Hematopoietic multipotent progenitor cell treated with erythropoietin and hydrocortisone succinate and interleukin-3 and kit ligand, for 8 days (in vitro differentiated cells): ENCODE results near the gene COL9A2.
"Not testable (repeated sequence)": the region's sequence is repeated elsewhere in the genome, so short reads cannot be mapped to it uniquely, and the experiment has no call there.

Experiments
- DNase-seq: peaks from one replicate; pipeline ENCODE4 v3.0.0-alpha.2; 2015

The COL9A2 gene

DNA sequence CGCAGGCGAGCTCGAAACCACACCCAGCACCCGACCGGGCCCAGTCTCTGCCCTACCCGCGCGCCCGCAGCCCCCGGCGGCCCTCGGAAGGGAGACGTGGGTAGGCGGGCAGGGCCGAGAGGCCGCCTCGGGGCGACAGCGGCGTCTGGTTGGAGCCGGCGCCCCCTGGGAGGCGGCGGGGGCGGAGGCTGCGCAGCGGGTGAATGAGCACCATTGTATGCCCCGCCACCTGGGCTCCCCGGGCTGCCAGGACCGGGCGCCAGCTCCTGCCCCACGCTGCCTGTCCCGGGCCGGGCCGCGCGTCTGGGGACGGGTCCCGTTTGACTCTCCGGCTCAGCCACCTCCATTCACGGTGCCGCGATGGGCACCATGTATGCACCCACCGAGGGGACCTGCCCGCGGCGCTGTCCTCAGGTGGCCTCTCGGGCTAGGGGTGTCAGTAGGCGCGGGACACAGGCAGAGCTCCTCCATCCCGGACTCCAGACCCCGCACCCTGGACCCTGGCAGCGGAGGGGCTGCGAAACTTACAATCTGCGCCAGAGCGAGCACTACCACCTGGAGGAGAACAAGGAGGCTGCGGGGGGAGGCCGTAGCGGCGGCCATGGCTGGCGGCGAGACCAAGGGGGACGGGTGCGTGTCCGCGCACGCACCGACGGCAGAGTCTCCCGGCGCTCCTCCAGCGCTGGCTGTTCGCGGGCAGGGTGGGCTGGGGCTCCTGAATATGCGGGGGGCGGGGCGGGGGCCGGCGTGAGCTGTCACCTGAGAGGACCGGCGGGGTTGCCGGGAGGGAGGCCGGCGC, at the start of gene COL9A2:
Gene COL9A2, minus strand, starts transcription at position 692 of the 799 bp plus-strand sequence. Its CDS starts 89 bp downstream, at position 603.
- no peak for DNase-seq

DNA sequence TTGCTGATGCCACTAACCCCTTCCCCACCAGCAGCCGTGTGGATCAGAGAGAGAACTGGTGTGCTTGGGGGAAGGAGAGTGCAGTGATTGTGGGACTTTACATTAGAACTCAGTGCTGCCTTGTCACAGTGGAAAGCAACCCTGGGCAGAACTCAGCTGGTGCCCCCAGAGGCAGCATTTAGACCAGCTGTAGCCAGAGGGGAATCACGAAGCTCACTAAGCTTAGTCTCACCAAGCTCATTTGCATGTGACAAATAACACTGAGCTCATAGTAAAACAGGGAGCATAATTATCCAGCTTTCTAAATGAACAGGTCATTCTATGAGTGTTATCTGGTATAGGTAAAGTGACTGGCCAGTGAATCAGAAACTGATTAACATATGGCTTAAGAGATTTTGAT, 46.6 kb upstream of the COL9A2 start:
- DNase-seq: no peak

DNA sequence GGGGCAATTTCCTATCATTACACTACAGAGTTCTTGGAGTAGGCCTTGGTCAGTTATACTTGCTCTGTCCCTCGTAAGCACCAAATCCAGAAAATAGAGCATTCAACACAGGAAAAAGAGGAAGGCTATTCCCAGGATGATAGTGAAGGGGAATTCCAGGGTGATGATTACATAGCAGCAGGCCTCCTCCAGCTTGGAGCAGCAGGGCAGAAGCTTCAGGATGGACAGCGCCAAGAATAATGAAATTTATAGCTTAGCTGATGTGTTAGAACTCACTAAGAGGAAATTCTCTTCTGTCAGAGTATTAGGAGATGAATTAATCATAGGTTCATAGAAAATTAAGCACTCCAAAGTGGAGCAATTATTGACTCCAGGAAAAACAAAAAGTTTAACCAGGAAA, 45.6 kb upstream of the COL9A2 start:
- DNase-seq: no peak

DNA sequence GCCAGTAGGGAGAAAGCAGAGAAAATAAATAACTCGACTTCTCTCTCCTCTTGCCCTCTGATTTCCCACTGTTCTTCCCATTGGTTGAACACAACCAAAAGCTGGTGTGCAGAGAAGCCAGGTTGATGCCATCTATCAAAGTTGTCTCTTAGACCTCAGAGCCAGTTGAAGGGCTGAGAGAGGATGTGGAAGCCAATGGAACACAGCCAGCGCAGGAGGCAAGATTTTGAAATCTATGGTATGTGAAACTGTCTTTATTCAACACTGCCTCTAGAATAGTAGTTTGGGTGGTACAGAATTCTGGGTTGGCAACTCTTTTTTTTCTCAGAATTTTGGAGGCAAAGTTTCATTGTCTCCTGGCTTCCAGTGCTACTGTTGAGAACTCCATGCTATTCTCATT, 45.1 kb upstream of the COL9A2 start:
- DNase-seq: no peak

DNA sequence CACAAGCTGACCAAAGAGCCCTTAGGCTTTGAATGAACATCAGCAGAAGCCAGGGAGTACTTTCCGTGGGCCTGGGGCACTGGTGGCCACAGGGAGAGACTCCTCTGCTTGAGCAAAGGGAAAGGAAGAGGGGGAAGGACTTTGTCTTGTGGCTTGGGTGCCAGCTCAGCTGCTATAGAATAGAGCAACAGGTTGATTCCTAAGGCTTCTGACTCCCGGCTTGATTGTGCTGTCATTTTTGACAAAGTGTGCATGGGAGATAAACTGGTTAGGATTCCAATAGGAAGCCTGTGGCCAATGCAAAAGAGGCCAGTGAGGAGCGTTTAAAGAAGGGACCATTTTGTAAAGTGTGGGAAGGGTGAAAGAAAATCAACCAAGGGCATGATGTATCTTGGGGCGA, 44.6 kb upstream of the COL9A2 start:
- no peak for DNase-seq

DNA sequence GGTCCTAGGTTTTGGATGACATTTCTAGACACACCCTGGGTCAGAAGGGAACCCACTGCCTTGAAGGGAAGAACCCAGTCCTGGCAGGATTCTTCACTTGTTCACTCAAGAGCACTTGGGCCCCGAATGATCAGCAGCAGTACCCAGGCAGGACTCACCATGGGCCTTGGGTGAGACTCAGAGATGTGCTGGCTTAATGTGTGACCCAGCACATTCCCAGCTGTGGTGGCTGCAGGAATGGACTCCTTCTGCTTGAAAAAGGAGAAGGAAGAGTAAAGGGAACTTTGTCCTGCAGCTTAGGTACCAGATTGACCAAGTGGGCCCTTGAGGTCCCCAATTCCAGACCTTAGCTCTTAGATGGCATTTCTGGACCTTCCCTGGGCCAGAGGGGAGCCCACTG, 44.1 kb upstream of the COL9A2 start:
- no peak for DNase-seq

DNA sequence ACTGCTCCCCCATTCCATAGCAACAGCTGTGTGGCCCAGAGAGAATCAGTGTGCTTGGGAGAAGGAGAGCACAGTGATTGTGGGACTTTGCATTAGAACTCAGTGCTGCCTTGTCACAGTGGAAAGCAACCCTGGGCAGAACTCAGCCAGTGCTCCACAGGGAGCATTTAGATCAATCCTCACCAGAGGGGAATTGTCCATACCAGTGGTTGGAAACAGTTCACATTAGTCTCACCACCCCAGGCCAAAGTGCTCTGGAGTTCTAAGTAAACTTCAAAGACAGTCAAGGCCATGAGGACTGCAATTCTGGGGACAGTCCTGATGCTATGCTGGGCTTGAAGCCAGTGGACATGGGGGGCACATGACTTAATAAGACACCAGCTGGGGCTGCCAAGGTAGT, 43.5 kb upstream of the COL9A2 start:
- DNase-seq: no peak

DNA sequence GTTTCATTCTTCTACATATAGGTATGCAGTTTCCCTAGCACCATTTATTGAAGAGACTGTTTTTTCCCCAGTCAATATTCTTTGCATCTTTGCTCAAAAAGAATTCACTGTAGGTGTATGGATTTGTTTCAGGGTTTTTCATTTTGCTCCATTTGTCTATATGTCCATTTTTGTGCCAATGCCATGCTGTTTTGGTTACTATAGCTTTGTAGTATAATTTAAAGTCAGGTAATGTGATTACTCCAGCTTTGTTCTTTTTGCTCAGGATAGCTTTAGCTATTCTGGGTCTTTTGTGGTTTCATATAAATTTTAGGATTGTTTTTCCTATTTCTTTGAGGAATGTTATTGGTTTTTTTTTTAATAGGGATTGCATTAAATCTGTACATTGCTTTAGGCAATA, 40.5 kb upstream of the COL9A2 start:
- DNase-seq: no peak

DNA sequence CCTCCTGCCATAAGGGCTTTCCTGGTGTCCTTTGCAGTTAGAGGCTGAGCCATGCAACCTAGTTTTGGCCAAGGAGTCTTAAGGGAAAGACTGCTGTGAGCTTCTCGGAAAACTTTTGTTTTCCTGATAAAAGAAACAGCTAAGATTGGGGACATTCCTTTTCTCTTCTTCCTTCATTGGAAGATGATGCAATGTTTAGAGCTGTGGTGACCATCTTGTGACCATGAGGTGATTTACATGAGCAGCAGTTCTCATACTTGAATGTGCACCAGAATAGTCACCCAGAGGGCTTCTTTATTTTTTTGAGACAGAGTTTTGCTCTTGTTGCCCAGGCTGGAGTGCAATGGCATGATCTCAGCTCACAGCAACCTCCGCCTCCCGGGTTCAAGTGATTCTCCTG, 36.0 kb upstream of the COL9A2 start:
- no peak for DNase-seq

DNA sequence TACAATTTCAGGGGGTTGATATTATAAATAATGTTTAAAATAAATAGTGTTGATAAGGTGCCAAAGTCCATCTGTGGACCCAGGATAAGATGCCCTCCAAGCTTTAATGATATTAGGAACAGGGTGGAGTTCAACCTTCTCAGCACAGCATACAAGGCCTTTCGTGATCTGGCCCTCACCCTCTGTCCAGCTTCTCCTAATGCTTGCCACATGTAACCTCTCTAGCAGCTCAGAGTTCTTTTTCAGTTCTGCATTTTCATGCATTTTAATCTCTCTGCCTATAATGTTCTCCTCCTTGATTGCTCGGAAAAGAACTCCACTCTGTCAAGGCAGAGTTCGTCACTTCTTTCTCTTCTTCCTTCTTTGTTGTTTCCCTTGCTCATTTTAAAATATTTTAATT, 35.0 kb upstream of the COL9A2 start:
- DNase-seq: peak; percentile 40

DNA sequence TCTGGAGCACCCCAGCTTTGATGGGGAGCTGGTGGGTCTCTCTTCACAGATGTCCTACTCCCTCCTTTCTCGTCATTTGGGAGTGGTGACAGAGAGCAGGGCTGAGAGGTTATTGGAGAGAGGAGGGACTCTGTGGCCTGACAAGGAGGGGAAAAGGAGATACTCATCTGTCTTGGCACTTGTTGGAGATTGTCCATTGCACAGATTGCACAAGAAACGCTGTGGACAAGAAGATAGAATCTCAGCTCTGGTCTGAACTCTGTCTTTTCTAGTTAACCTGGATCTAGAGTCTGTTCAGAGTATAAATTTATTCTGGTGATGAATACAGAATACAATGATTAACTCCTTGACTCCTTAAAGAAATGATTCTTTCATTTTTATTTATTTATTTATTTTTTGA, 34.0 kb upstream of the COL9A2 start:
- DNase-seq: no peak

DNA sequence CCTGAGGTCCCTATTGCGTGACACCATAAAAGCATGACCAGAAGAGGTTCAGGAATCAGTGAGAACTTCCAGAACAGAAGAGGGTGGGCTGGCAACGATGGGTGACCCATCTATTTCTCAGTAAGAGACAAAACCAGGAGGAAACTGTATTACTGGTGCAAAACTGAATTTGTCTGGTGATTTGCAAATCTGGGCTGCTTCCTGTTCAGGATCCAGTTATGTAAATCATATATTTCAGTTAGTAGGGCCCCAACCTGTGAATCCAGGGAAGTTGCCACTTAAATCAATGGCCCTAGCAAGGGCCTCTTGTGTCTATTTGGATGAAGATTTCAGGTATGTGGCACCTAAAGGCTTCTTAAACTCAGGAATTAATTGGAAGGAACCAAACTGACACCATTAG, 33.3 kb upstream of the COL9A2 start:
- no peak for DNase-seq

DNA sequence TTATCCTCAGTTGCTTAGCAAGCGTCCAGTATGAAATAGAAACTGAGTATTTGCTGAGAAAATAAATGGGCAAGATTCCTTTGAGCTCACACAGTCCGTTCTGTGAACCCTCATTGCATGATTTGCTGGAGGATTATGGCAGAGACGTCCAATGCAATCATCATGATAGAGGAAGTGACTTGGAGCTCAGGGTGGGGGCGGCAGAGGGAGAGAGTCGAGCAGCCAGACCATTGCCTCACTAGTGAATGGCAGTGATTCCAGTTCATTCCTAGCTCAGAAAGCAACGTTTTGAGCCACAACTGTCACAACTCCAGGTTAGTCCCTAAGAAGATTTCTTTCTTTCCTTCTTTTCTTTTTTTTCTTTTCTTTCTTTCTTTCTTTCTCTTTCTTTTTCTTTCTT, 27.5 kb upstream of the COL9A2 start:
- DNase-seq: peak; percentile 5

DNA sequence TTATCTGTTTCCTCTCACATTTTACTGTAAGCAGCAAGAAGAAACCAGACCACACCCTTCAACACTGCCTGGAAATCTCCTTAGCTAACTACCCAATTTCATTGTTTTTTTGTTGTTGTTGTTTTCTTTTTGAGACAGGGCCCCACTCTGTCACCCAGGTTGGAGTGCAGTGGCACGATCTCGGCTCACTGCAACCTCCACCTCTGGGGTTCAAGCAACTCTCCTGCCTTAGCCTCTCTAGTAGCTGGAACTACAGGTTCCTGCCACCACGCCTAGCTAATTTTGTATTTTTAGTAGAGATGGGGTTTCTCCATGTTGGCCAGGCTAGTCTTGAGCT, 25.3 kb upstream of the COL9A2 start:
- peak; percentile 9 for DNase-seq

DNA sequence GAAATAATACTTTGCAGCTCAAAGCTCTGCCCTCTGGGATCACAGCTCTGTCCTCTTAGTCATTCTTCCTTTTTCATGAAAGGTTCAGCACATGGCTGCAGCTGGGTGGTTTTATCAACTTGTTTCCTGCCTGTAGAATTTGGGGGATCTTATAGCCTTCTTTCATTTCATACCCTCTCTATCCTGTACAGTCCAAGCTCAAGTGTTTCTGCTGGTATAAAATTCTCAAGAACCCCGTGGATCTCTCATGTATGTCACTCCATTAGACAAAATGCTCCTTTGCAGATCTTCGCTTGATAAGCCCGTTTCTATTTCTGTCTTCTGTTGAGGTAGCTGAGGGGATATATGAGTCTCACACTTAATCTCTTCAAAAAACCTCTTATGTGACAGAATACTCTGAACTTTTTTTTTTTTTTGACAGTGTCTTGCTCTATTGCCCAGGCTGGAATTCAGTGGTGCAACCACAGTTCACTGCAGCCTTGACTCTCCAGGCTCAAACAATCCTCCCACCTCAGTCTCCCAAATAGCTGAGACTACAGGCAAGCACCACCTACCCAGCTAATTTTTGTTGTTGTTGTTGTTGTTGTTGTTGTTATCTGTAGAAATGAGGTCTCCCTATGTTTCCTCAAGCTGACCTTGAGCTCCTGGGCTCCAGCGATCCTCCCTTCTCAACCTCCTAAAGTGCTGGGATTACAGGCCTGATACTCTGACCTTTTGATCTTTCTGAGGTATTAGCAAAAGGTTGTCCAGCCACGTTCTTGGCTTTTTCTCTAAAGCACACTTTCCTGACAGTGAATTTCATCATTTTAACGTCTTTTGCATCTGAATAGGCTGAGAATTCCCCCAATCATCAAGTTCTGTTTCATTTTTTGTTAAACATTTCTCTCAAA, 24.6 kb upstream of the COL9A2 start:
- no peak for DNase-seq

DNA sequence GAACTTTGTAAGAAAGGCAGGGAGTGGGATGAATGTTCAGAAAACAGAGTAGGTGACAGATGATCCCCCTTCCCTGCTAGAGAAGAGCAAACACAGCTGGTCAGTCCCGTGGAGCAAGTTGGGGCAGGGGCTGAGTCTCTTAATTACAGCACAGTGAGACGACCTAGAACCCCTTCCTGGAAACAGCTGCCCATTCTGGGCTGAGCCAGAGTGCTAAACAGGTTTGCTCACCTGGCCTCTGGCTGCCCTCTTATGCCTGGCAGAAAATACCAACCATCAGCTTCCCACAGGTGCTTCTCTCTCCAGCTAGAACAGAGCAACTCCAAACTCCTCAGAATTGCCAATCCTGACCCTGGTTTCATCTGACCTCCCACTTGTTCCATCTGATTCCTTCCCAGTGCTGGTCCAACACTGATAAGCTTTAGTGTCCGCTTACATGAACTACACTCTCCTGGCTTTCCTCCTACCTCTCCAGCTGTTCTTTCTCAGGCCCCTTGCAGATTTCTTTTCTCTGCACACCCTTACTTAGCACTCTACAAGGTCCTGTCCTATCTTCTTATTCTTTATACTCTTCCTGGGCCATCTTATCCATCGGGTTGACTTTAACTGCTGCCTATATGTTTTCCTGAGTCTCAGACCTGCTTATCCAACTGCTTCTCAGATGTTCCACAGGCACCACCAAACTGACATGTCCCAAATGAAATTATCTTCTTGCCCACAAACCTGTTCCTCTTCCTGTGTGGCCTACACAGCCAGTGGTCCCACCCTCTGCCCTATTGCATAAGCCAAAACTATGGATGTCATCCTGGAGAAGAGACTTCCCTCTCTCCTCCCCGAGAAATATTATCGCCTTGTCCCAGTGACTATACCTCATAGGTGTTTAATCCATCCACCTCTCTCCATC, 22.6 kb upstream of the COL9A2 start:
- peak; percentile 18 for DNase-seq

DNA sequence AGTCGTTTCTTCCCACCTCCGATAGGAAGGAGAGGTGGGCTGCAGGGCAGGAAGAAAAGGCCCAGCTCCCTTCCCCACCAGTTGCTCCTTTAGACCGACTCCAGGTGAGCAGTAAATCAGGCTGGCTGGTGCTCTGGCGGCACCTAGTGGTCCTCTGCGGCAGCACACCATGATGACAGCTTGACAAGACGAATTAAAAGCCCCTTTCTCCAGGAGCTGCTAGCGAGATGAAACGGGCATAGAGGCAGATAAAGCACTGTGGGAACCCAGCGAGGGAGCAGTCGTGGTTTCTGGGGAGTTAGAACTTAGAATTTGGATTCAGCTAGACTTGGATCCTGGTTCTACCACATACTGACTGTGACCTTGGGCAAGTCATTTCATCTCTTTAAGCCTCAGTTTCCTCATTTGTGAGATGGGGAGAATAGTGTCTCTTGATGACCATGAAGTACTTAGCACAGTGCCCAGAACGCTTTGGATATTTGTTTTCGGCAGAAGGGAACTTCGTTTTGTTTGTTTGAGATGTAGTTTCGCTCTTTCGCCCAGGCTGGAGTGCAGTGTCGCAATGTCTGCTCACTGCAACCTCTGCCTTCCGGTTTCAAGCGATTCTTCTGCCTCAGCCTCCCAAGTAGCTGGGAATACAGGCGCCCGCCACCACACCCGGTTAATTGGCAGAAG, 21.8 kb upstream of the COL9A2 start:
- peak; percentile 89 for DNase-seq

DNA sequence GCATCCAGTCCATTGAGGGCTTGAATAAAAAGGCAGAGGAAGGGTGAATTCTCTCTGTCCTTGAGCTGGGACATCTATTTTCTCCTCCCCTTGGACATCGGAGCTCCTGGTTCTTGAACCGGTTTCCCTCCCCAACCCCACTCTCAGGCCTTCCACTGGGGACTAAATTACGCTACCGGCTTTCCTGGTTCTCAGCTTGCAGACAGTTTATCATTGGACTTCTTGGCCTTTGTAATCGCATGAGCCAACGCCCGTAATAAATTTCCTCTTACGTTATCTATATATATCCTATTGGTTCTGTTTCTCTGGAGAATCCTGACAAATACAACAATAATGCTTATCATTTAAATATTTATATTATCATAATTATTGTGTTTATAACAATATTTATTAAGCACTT, 20.4 kb upstream of the COL9A2 start:
- DNase-seq: no peak

DNA sequence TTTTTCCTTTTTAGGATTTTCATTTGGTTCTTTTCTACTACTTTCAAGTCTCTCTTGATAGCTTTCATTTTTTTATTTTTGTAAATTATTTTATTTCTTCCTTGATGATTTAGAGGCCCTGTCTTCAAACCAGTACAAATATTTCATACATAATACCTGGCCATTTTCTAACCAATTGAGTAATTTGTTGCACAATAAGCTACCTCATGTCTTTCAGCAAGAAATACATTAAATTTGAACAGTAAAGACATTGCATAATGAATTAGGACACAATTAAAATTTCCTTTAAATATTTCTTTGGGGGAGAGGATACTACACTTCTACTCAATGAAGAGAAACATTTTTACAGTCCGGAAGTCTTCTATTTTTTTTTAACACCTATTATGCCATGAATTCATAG, 15.6 kb upstream of the COL9A2 start:
- DNase-seq: no peak

DNA sequence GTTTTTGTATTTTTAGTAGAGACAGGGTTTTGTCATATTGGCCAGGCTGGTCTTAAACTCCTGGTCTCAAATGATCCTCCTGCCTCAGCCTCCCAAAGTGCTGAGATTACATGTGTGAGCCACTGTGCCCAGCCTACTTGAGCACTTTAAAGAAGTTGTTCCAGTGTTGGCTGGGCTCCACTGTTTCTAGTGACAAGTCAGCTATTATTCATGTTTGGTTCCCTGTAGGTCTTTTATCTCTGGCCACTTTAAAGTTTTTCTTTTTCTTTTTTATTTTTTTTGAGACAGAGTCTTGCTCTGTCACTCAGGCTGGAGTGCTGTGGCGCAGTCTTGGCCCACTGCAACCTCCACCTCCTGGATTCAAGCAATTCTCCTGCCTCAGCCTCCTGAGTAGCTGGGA, 14.3 kb upstream of the COL9A2 start:
- not testable (repeated sequence) for DNase-seq

DNA sequence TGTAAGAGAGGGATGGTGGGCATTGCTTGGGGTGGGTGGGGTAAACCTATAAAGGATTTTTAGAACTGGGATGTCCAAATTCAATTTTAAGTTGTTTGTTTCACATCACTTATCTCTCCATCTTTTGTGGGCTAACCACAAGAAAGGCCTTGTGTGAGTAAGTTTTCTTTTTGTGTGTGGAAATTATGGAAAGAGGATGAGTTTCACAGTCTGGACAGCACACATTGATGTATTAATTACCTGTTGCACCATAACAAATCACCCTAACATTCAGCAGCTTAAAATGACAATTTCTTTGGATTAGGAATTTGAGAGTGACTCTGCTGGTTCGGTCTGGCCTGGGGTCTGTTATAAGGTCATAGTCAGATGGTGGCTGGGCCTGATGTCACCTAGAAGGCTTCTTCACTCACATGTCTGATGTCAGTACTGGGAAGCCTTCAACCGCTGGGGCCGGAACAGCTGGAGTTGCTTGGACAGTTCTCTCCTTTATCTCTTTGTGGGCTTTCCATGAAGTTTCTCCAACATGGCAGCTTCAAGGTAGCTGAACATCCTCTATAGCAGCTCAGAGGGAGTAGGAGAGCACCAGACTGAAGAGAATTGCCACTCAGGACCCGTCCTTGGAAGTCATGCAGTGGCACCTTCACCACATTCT, 2.0 kb upstream of the COL9A2 start:
- peak; percentile 28 for DNase-seq

DNA sequence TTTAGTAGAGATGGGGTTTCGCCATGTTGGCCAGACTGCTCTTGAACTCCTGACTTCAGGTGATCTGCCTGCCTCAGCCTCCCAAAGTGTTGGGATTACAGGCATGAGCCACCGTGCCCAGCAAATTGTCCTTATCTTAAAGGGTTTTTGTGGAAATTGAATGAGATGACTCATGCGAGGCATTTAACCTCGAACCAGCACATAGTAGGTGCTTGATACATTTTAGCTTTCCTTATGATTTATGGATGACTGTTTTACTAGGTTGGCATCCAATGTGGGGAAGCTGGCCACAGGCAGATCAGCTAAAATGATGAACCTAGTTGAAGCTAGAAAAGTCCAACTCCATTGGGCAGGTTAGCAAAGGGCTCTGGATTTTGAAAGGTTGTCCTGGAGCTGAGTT, 1.4 kb upstream of the COL9A2 start:
- no peak for DNase-seq
